Measurements from ENCODE around the gene P2RY1. TPM values are rescaled to one million over a fixed set of nuclear protein-coding genes. Genes with fewer than 3 reads are reported as not detected.

The P2RY1 gene
- total RNA-seq, 1 donor from 2014 or later, result 0.05 TPM

- H3K36me3 Mint-ChIP-seq (ENCODE audit: low read depth), result no peaks in the 10 kb centered on the region
These were observed 15.2 kb downstream of the P2RY1 start for GRCh38 chr3:152849996-152850578.

DNA sequence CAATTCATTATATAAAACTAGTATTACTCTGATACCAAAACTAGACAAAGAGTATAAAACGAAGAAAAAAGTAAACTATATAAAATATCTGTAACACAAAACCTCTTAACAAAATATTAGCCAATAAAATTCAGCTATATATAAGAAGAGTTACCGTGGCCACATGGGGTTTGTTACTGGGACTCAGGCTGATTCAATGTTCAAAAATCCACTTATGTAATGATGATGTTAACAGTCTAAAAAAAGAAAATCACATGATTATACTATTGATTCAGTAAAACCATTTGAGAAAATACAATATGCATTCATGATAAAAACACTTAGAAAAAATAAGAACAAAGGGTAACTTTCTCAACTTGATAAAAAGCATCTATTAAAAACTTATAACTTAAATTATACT, 18.3 kb downstream of the P2RY1 start:
- Mint-ChIP-seq H3K4me3 (ENCODE audit: unreplicated experiment) (no peak overlapping the region), H3K9me3 (ENCODE audit: low read depth) (no peaks in the 10 kb centered on the region), H3K27me3 (ENCODE audit: low read depth) (no peaks in the 10 kb centered on the region), H3K4me1 (ENCODE audit: low read depth) (no peaks in the 10 kb centered on the region), H3K27ac (ENCODE audit: unreplicated experiment) (no peak overlapping the region), H3K36me3 (ENCODE audit: low read depth) (no peaks in the 10 kb centered on the region)
- TF ChIP-seq, protein P1, sequence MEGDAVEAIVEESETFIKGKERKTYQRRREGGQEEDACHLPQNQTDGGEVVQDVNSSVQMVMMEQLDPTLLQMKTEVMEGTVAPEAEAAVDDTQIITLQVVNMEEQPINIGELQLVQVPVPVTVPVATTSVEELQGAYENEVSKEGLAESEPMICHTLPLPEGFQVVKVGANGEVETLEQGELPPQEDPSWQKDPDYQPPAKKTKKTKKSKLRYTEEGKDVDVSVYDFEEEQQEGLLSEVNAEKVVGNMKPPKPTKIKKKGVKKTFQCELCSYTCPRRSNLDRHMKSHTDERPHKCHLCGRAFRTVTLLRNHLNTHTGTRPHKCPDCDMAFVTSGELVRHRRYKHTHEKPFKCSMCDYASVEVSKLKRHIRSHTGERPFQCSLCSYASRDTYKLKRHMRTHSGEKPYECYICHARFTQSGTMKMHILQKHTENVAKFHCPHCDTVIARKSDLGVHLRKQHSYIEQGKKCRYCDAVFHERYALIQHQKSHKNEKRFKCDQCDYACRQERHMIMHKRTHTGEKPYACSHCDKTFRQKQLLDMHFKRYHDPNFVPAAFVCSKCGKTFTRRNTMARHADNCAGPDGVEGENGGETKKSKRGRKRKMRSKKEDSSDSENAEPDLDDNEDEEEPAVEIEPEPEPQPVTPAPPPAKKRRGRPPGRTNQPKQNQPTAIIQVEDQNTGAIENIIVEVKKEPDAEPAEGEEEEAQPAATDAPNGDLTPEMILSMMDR (IDR thresholded peaks at IDR 0.05), result no peak
- DNase-seq (ENCODE audit: low spot score), result no peak

More at GRCh38 chr3:152849996-152850578, 15.2 kb downstream of the P2RY1 start:
- TF ChIP-seq, protein P1 (IDR thresholded peaks at IDR 0.05), result no peak
- no peak for DNase-seq (ENCODE audit: low spot score)
- H3K27ac Mint-ChIP-seq (ENCODE audit: unreplicated experiment), result no peak overlapping the region
- H3K9me3 Mint-ChIP-seq (ENCODE audit: low read depth), result peaks cover 2% of the 10 kb centered on the region
- H3K27me3 Mint-ChIP-seq (ENCODE audit: low read depth), result no peaks in the 10 kb centered on the region
- H3K4me3 Mint-ChIP-seq (ENCODE audit: unreplicated experiment), result no peak overlapping the region
- no peaks in the 10 kb centered on the region for H3K4me1 Mint-ChIP-seq (ENCODE audit: low read depth)

GRCh38 chr3:152857082-152857481, 22.2 kb downstream of the P2RY1 start:
- Mint-ChIP-seq H3K9me3 (ENCODE audit: low read depth) (no peaks in the 10 kb centered on the region), H3K4me3 (ENCODE audit: unreplicated experiment) (no peak overlapping the region), H3K36me3 (ENCODE audit: low read depth) (no peaks in the 10 kb centered on the region), H3K27me3 (ENCODE audit: low read depth) (no peaks in the 10 kb centered on the region), H3K4me1 (ENCODE audit: low read depth) (no peaks in the 10 kb centered on the region), H3K27ac (ENCODE audit: unreplicated experiment) (no peak overlapping the region)
- TF ChIP-seq, protein P1 (IDR thresholded peaks at IDR 0.05), result no peak
- DNase-seq (ENCODE audit: low spot score), result no peak

DNA sequence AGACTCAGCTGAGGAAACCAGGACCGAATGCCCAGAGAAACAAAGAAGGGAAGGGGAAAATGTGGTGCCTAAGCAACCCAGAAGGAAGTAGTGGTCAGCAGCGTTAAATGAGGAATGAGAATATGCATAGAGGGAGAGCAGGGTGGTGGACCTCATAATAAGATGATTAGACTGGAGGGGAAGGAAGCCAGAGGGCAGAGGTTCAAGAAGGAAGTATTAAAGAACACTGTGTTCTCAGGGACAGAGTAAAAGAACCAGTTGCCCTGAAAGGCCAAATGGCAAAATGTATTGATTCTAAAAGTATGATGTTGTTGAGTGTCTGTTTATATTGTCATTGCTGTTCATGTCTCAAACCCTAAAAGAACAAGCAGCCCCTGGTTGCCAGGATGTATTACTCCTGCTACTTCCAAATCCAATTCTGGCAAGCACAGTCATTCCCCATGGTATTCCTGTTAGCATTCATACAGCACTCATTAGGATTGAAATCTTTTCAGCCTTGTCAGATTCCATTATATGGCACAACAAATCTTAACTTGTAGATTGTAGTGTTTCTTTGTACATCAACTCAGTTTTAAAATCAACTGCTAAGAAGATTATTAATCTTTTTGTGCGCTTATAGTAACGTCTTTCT, 23.4 kb downstream of the P2RY1 start:
- Mint-ChIP-seq H3K36me3 (ENCODE audit: low read depth) (no peaks in the 10 kb centered on the region), H3K4me3 (ENCODE audit: unreplicated experiment) (no peak overlapping the region)

DNA sequence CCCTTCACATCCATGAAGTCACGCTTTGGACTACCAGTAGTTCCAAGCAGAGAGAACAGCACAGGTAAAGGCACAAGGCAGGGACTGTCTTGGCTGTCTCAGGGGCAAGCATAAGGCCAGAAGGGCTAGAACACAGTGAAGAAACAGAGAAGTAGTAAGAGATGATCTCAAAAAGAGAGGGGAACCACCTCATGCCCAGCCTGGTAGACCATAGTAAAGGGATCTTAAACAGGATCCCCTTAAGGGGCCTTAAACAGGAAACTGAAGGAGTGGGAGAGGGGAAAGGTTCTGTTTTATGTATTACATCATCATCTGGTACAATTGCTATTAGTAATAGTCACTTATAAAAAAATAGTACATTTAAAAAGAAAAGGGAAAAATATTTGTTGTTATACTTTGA, 25.8 kb downstream of the P2RY1 start:
- TF ChIP-seq, protein P1 (IDR thresholded peaks at IDR 0.05), result no peak
- H3K4me3 Mint-ChIP-seq (ENCODE audit: unreplicated experiment), result no peak overlapping the region
- no peak overlapping the region for H3K27ac Mint-ChIP-seq (ENCODE audit: unreplicated experiment)
- H3K4me1 Mint-ChIP-seq (ENCODE audit: low read depth), result no peaks in the 10 kb centered on the region
- H3K9me3 Mint-ChIP-seq (ENCODE audit: low read depth), result no peaks in the 10 kb centered on the region
- H3K36me3 Mint-ChIP-seq (ENCODE audit: low read depth), result no peaks in the 10 kb centered on the region
- H3K27me3 Mint-ChIP-seq (ENCODE audit: low read depth), result no peaks in the 10 kb centered on the region
- no peak for DNase-seq (ENCODE audit: low spot score)

More for the DNA sequence above, 23.4 kb downstream of the P2RY1 start:
- TF ChIP-seq, protein P1 (IDR thresholded peaks at IDR 0.05), result no peak
- Mint-ChIP-seq H3K27ac (ENCODE audit: unreplicated experiment) (no peak overlapping the region), H3K4me1 (ENCODE audit: low read depth) (no peaks in the 10 kb centered on the region), H3K27me3 (ENCODE audit: low read depth) (no peaks in the 10 kb centered on the region), H3K9me3 (ENCODE audit: low read depth) (no peaks in the 10 kb centered on the region)
- no peak for DNase-seq (ENCODE audit: low spot score)

Data from chondrocyte (in vitro differentiated cells).